Stomach (tissue), 9 donors: Measurements from ENCODE around the gene TNNC2. TPM values are rescaled to one million over a fixed set of nuclear protein-coding genes. Genes with fewer than 3 reads are reported as not detected.

Source experiments
- DNase-seq, 2 donors: peaks; one replicate each; pipeline versions ENCODE4 v3.0.0 to v3.0.0-alpha.2; 2013 to 2019
- H3K27ac ChIP-seq, 5 donors: fragments of 200-600 bp in 4 of 5; sonication (generic) in 4 of 5; one replicate each; pipeline ENCODE4 v1.5.1; 2013 to 2019; ENCODE audit warnings: mild to moderate bottlenecking in 1 of 5, moderate library complexity in 1 of 5
- H3K27me3 ChIP-seq, 3 donors: fragments of 200-600 bp; sonication (generic); one replicate each; pipeline ENCODE4 v1.5.1; 2017 to 2019; ENCODE audit warnings: mixed run types in 1 of 3
- H3K36me3 ChIP-seq, 4 donors: fragments of 200-600 bp; sonication (generic); 1 replicate in 3 of 4; 2 replicates in 1 of 4; pipeline ENCODE4 v1.5.1; 2016 to 2019
- H3K4me1 ChIP-seq, 4 donors: fragments of 200-600 bp; sonication (generic); one replicate each; pipeline ENCODE4 v1.5.1; 2016 to 2019
- H3K4me3 ChIP-seq, 4 donors: fragments of 200-600 bp; sonication (generic) in 3 of 4; one replicate each; pipeline ENCODE4 v1.5.1; 2016 to 2019; ENCODE audit warnings: mild to moderate bottlenecking in 1 of 4
- H3K9me3 ChIP-seq, 4 donors: fragments of 200-600 bp; sonication (generic); one replicate each; pipeline ENCODE4 v1.5.1; 2016 to 2019
- CTCF ChIP-seq, 7 experiments: fragments of 450-650 bp in 4 of 7; fragments of 200-600 bp in 3 of 7; sonication (generic) in 3 of 7; IDR thresholded peaks; one replicate each; pipeline ENCODE4 v1.5.1; 2016 to 2019; ENCODE audit warnings: antibody characterized with exemption in 7 of 7, control low read depth in 2 of 7, mild to moderate bottlenecking in 1 of 7
- EP300 ChIP-seq: sonication (generic); formaldehyde crosslinking; IDR thresholded peaks from one replicate; pipeline ENCODE4 v1.6.1; 2017; ENCODE audit warnings: antibody characterized with exemption
- POLR2A ChIP-seq, 4 donors: fragments of 450-650 bp; IDR thresholded peaks; one replicate each; pipeline ENCODE4 v1.6.1; 2016; ENCODE audit warnings: antibody characterized with exemption in 4 of 4, control low read depth in 2 of 4, mild to moderate bottlenecking in 1 of 4, moderate library complexity in 1 of 4
- POLR2AphosphoS5 ChIP-seq, 3 donors: sonication (generic); formaldehyde crosslinking; IDR thresholded peaks; one replicate each; pipeline ENCODE4 v1.6.1; 2016; ENCODE audit warnings: antibody characterized with exemption in 3 of 3
- WGBS, 5 donors: extraction: QIAGEN DNeasy Blood & Tissue Kit in 3 of 5; methylation state at CpG; one replicate each; pipeline versions ENCODE4 v1.1.5 to v1.1.7; 2013 to 2018; 5-methylcytosine and 5-hydroxymethylcytosine counted together
- intact Hi-C: fragments of 100-400 bp; cut with DNase I; formaldehyde crosslinking; loops from one replicate; pipeline ENCODE4 v1.15.1; 2023; ENCODE audit warnings: low total_unique reads
- polyA plus RNA-seq, 3 donors: library from polyadenylated mRNA; stranded (reverse); fragments of 200-250 nt; gene quantifications; one replicate each; pipeline ENCODE4 v1.2.3, GENCODE V29; 2013
- total RNA-seq, 5 donors: library from RNA; depleted of rRNA; stranded (reverse); fragments of >200 nt; gene quantifications; one replicate each; pipeline versions ENCODE4 v1.1.0 to v1.2.3, GENCODE V29; 2014 to 2016
- donor health status: healthy with polysubstance abuse.
- donor health status: Bipolar disorder and iron deficiency.
- donor health status: healthy.

TNNC2 gene
- total and polyA plus RNA-seq, 8 donors = 3.0 to 12.4 (median 4.9) TPM; not detected in 5

DNA sequence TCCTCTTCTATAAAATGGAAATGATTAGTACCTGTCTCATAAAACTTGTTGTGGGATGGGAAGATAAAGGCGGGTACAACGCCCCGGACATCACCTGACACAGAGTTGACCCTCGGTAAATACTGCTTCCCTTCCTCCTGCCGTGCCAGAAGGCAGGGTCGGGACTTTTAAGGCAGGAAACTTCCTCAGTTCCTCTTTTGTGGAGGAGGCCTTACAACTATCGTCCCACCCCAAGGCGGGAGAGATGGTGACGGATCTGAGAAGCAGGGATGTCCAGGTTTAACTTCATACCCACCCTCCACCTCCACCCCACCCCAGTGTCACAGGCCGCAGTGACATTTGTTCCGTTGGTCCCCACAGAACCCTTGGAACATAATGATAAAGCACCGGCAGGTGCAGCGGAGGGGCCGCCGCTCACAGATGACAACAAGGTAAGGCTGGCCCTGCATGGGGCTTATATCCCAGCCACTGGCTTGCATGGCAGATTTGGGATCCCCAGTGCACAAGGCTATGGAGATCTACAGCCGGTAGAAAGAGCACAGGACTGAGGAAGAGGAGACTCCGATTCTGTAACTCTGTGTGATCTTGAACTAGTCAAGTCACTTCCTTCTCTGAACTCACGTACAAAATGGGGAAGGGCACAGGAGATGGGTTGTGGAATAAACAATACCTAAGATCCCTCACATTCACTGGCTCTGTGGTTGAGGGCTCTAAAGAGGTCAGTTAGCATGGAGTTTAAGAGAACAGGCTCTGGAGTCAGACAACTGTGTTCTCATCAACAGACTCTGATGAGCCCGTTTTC, 34.6 kb downstream of the TNNC2 start:
- 9 to 19% (median 17%) methylated on average over 15 to 19 of the region's 19 CpGs for WGBS, 5 donors
- DNase-seq = peak in 1 of 2 donors; percentile 43
- H3K27ac ChIP-seq = peak overlapping the region; percentile 89 to 97 (median 95)
- H3K36me3 ChIP-seq = peaks cover 27 to 39% (median 37%) of the 10 kb centered on the region in 4 donors
- intact Hi-C loops = no loop called here
- no peaks in the 10 kb centered on the region for H3K9me3 ChIP-seq
- peak overlapping the region; percentile 74 to 94 (median 86) for H3K4me3 ChIP-seq
- no peaks in the 10 kb centered on the region for H3K27me3 ChIP-seq
- no peak for TF ChIP-seq POLR2AphosphoS5 (IDR thresholded peaks at IDR 0.05)
- no peak for TF ChIP-seq EP300
- no peak for TF ChIP-seq CTCF (IDR thresholded peaks at IDR 0.05)
- no peak for TF ChIP-seq POLR2A (IDR thresholded peaks at IDR 0.05)
- peaks cover 7 to 31% (median 24%) of the 10 kb centered on the region in 4 donors for H3K4me1 ChIP-seq

DNA sequence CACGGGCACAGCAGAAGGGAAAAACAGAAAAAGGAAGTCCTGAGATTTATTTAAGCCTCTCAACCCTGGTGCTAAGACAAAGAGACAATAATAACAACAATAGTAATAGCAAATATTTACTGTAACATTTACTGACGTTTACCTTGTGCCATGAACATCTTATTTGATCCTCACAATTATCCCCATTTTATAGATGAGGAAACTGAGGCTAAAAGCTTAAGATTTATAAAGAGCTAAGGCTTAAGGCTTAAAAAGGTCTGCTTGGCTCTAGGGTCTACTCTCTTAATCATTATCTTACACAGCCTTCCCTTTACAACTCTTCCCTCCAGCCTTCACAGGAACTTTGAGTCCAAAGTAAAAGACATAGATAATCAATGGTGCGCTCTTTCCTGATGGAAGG, 38.8 kb downstream of the TNNC2 start:
- WGBS, 5 donors = 50 to 62% (median 56%) methylated on average over 3 of the region's 3 CpGs
- peaks cover 22 to 38% (median 31%) of the 10 kb centered on the region in 4 donors for H3K4me1 ChIP-seq
- H3K36me3 ChIP-seq = no peaks in the 10 kb centered on the region
- H3K27ac ChIP-seq = no peak overlapping the region
- no peaks in the 10 kb centered on the region for H3K27me3 ChIP-seq
- no peak for TF ChIP-seq POLR2AphosphoS5 (IDR thresholded peaks at IDR 0.05)
- TF ChIP-seq CTCF (IDR thresholded peaks at IDR 0.05) = no peak
- TF ChIP-seq EP300 = no peak
- no peak for TF ChIP-seq POLR2A (IDR thresholded peaks at IDR 0.05)
- no peak overlapping the region for H3K4me3 ChIP-seq
- no peaks in the 10 kb centered on the region for H3K9me3 ChIP-seq
- DNase-seq = no peak
- intact Hi-C loops = no loop called here

- no peaks in the 10 kb centered on the region for H3K27me3 ChIP-seq
- DNase-seq = peak; percentile 44 to 91
- no peaks in the 10 kb centered on the region for H3K9me3 ChIP-seq
- whole genome bisulfite sequencing, 5 donors = 24 to 49% (median 42%) methylated on average over 5 to 6 of the region's 6 CpGs
- H3K36me3 ChIP-seq = no peaks in the 10 kb centered on the region
- TF ChIP-seq CTCF (IDR thresholded peaks at IDR 0.05) (no peak), POLR2AphosphoS5 (IDR thresholded peaks at IDR 0.05) (peak in 1 of 3 donors; percentile 24)
- intact Hi-C loops = no loop called here
- peak overlapping the region; percentile 33 to 96 (median 95) for H3K27ac ChIP-seq
- H3K4me3 ChIP-seq = no peak overlapping the region
- peaks cover 51 to 61% (median 55%) of the 10 kb centered on the region in 4 donors for H3K4me1 ChIP-seq
These were observed 43.3 kb downstream of the TNNC2 start for GRCh38 chr20:45783656-45784294.

GRCh38 chr20:45782890-45783289, 44.2 kb downstream of the TNNC2 start:
- Histone ChIP-seq H3K27ac (peak overlapping the region; percentile 5 to 96 (median 95)), H3K9me3 (no peaks in the 10 kb centered on the region), H3K36me3 (no peaks in the 10 kb centered on the region), H3K27me3 (no peaks in the 10 kb centered on the region), H3K4me1 (peaks cover 59 to 70% (median 64%) of the 10 kb centered on the region in 4 donors), H3K4me3 (no peak overlapping the region)
- intact Hi-C loops = no loop called here
- no peak for DNase-seq
- TF ChIP-seq CTCF (IDR thresholded peaks at IDR 0.05) (no peak), POLR2AphosphoS5 (IDR thresholded peaks at IDR 0.05) (no peak), POLR2A (IDR thresholded peaks at IDR 0.05) (no peak), EP300 (no peak)
- WGBS, 5 donors = 37 to 53% (median 41%) methylated on average over 4 of the region's 4 CpGs
